ENCODE data around the gene ABCD3. TPM values are rescaled to one million over a fixed set of nuclear protein-coding genes. Genes with fewer than 3 reads are reported as not detected.
A peak's percentile ranks its signal among the peaks of the same experiment; 100 is the strongest.

The ABCD3 gene
- total and polyA plus RNA-seq, 2 of the 13 experiments (the other 11 are each of a cell fraction or from before 2014, with no cell fraction given) = 27.5 to 166 TPM

GRCh38 chr1:94383966-94384408, 34.2 kb upstream of the ABCD3 start (continued):
- TF ChIP-seq SMARCE1 (IDR thresholded peaks at IDR 0.05; ENCODE audit: borderline replicate concordance) (no peak), ZNF10 (CRISPR knock-in tag; IDR thresholded peaks at IDR 0.05; ENCODE audit: borderline replicate concordance, low read depth) (no peak), ZNF20 (CRISPR knock-in tag; IDR thresholded peaks at IDR 0.05) (no peak), ZBTB33 (CRISPR knock-in tag; IDR thresholded peaks at IDR 0.05) (peak; percentile 42; the same call in 1 of the 2 replicates), CREBL2 (CRISPR knock-in tag; IDR thresholded peaks at IDR 0.05; ENCODE audit: borderline replicate concordance) (no peak), ATF1 (CRISPR knock-in tag; IDR thresholded peaks at IDR 0.05) (peak; percentile 83), BRCA1 (CRISPR knock-in tag; IDR thresholded peaks at IDR 0.05) (0 out of 2 replicates have a peak, but pooled peaks have one; percentile 18), ATM (IDR thresholded peaks at IDR 0.05; ENCODE audit: borderline replicate concordance) (no peak), POLR2AphosphoS5 (IDR thresholded peaks at IDR 0.05; ENCODE audit: low read depth, low read length) (peak; percentile 90), CBX2 (IDR thresholded peaks at IDR 0.05; ENCODE audit: low read depth, low read length) (no peak), CBX2 (CRISPR knock-in tag; IDR thresholded peaks at IDR 0.05; ENCODE audit: low read depth) (no peak), SMAD3 (CRISPR knock-in tag; IDR thresholded peaks at IDR 0.05) (peak; percentile 62; the same call in 1 of the 2 replicates), HBP1 (CRISPR knock-in tag; IDR thresholded peaks at IDR 0.05; ENCODE audit: low read depth) (no peak), ZNF589 (CRISPR knock-in tag; conservative IDR thresholded peaks at IDR 0.05) (0 out of 2 replicates have a peak, but pooled peaks have one; percentile 62), JUND (CRISPR knock-in tag; IDR thresholded peaks at IDR 0.05) (peak; percentile 69; the same call in 1 of the 2 replicates), MAZ (IDR thresholded peaks at IDR 0.05; ENCODE audit: borderline replicate concordance, low read depth, low read length) (no peak), MAZ (CRISPR knock-in tag; IDR thresholded peaks at IDR 0.05; ENCODE audit: low read depth) (no peak), ZNF280B (CRISPR knock-in tag; IDR thresholded peaks at IDR 0.05; ENCODE audit: borderline replicate concordance) (no peak), ZSCAN5A (CRISPR knock-in tag; IDR thresholded peaks at IDR 0.05; ENCODE audit: borderline replicate concordance) (0 out of 2 replicates have a peak, but pooled peaks have one; percentile 46), ZNF629 (CRISPR knock-in tag; conservative IDR thresholded peaks at IDR 0.05) (peak; percentile 23; the same call in 1 of the 2 replicates), ZNF567 (CRISPR knock-in tag; IDR thresholded peaks at IDR 0.05; ENCODE audit: borderline replicate concordance) (no peak), NCOA1 (CRISPR knock-in tag; IDR thresholded peaks at IDR 0.05) (no peak), ISX (CRISPR knock-in tag; conservative IDR thresholded peaks at IDR 0.05) (no peak), TBX2 (CRISPR knock-in tag; IDR thresholded peaks at IDR 0.05; ENCODE audit: borderline replicate concordance) (peak; percentile 80)

Data from HepG2 (cell line).